NCI-H2081 treated with DMSO at 0.1 percent for 48 hours (cell line): ENCODE results near the gene COL6A2.
"Not testable (repeated sequence)": the region's sequence is repeated elsewhere in the genome, so short reads cannot be mapped to it uniquely, and the experiment has no call there.

Source experiments
- DNase-seq: peaks from one replicate; lab custom pipeline; 2025; lab: John Stamatoyannopoulos, UW

Gene COL6A2

DNA sequence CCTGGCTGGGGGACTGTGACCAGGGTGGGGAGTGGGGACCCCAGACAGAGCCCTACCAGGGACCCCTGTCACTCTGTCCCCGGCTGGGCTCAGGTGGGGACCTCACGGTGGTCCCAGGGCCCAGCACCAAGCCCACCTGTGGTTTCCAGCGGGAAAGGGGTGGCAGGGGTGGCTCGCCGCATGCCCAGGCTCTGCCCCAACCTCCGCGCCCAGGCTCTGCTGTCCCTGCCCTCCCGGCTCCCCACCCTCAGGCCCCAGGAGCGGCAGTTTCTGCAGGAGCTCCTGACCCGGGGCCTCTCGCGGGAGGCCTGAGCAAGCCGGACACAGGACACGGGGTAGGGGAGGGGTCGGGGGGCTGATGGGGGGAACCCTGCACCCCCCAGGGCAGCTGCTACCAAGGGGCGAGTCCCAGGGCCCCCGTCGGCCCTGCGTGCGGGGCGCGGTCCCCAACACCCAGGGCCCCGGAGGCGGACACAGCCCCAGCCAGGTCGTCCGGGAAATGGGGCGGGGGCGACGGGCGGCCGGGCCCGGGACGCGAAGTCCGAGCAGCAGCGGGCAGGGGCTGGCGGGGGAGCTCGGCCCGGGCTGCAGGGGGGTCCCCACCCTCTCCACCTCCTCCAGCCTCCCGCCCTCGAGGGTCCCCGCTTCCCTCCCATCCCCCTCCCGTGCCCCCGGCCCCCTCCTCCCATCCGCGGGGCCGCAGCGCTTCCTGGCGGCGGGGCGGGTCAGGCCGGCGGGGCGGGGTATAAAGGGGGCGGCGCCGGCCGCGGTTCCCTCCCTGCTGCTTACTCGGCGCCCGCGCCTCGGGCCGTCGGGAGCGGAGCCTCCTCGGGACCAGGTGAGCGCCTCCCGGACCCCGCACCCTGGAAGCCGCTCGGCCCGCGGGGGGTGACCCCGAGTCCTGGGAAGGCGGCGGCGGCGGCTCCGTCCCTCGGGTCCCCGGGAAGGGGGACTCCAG is at the start of gene COL6A2:
Gene COL6A2 (plus strand): TSS at position 777 of the 958 bp plus-strand sequence.
- no peak for DNase-seq

DNA sequence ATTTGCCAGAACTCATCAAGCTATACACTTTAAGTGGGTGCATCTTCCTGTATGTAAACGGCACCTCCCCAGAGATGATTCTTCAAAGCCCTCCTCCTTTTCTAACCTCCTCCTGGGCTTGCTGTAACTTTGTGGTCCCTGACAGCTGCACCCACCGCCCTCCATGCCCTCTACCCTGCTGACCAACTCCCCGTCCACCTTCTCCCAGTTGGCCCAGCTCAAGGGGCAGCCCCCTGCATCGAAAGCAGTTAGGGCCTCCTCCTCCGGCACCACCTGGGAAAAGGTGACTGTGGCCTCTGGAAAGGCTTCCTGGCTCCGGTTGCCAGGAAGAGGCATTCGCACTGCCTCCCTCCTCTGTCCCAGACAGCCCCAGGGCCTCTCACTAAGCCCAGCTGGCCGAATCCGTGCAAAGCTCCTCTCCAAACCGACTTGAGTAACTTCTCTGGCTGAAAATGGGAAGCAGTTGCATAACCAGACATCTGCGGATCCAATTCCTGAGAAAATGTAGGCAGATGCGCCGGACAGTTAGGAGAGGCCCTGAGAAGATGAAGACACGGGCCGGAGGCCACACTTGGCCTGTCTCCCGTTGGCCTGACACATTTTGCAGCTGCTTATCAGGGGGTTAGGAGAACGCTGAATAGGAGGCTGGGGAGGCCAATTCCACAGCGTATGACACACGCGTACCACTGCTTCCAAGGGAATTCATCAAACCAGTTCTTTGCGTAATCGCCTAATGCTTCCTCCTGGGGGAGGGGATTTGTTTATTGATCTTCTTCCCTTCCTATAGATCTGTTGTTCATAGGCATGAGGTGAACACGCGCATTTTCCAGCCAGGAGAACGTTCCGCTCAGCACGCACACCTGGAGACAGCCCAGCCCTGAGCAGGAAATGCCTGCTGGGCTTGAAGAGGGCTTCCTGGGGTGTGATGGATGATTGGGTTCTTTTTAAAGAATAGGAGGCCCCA is 48.7 kb upstream of the COL6A2 start:
- DNase-seq = no peak

DNA sequence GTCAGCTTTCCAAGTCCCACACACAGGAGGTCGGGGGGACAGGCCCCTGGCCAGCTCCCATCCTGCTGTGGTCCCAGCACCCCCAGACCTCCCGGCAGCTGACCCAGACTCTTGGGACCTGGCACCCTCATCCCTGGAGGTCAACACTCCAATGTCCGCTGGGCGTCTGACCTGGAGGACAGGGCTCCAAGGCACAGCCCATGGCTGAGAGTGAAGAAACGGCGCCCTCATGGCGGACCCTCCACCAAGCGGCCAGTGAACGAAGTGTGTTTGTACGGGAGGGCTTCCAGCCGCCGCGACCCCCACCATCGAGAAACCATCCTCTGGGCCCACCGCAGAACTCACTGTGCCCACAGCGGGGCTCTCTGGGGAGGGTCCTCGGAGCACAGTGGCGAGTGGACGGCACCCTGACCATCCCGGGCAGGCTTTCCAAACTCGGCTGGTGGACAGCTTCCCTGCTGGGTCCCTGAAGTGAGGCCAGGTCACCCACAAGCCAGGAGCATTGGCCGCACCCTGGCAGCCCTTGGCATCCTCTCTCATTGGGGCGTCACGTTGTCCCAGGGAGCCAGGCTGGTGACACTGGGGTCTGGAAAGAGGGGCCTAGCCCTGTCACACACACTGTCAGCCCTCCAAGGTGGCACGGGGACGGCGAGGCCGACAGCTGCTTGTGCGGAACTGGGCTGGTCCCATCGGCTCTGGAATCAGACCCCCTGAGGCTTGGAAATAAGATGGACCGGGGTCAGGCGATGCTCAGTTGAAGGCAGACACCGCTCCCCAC is 47.8 kb upstream of the COL6A2 start:
- DNase-seq = no peak

DNA sequence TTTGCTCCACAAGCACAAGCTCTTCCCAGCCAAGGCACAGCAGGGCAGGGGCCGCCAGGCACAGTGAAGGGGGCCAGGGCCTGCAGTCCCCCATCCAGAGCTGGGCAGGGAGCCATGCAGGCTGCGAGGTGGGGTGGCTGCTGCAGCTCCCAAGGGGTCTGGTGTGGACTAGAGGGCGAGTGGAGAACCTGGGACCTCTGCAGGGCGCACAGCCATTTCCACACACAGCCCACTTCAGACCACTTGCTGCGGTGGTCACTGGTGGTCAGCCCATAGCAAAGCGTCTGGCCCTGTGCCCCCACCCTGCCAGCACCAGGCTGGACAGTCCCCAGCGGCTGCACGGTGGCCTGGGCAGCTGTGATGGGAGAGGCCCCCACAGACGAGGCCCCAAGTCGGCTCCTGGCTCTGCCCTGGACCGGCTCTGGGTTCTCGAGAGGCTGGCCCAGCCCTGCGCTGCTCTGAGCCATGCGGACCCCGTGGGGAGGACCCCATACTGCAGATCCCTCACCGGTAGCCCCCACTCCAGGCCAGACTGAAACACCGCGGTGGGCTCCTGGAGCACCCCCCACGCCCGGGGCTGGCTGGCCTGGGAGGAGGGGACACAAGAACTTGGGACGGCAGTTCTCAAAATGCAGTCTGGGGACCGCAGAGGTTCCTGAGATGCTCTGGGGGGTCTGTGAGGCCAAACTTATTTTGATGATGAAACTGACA is 47.1 kb upstream of the COL6A2 start:
- DNase-seq = no peak

DNA sequence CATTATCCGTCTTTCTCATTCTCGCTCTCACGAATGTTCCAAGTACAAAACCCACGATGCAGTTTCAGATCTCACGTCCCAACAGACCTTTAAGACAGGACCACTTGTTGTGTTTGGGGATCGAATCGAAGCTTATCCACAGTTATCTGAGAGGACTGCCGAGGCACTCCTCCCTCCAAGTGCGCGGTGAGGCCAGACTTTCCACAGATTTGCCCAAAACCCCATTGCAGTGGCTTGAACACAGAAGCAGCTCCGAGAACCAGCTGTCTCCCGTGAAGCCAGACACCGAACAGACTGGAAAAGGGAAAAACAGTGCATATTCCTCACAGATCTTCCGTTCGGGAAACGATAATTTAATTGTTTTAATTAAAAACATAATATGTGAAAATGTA is 46.5 kb upstream of the COL6A2 start:
- DNase-seq = no peak

DNA sequence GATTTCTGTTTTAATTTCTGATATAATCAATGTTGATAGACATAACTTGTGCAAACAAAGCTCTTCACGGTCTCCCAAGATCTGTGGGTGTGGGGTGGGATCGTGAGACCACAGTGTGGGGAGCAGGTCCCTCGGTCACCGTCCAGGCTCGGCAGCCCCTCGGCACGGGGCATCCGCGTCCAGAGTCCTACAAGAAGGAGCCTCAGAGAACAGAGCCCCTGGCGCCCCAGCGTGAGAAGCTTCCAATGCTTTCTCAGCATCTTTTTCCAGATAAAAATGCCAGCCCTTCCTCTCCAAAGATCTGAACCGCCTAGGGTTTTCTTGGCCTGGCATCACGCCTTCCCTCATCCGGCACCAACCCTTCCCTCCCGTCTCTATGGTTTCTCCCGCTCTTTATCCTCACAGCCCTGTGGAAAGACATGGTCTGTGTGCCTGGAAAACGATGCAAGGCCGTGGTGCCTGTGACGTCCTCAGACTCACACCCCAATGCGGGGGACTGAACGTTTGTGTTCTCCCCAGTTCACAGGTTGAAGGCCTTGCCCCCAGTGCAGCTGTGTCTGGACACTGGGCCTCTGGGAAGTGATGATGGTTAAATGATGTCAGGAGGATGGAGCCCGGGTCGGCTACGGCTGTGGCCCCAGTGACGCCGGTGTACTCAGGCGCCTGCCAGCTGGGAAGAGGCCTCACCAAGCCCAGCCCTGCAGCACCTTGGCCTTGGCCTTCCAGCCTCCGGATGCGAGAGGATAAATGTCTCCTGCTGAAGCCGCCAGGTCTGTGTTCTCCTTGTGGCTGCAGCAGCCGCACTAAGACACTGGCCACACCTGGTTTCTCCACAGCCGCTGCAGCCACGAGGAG is 45.9 kb upstream of the COL6A2 start:
- no peak for DNase-seq

DNA sequence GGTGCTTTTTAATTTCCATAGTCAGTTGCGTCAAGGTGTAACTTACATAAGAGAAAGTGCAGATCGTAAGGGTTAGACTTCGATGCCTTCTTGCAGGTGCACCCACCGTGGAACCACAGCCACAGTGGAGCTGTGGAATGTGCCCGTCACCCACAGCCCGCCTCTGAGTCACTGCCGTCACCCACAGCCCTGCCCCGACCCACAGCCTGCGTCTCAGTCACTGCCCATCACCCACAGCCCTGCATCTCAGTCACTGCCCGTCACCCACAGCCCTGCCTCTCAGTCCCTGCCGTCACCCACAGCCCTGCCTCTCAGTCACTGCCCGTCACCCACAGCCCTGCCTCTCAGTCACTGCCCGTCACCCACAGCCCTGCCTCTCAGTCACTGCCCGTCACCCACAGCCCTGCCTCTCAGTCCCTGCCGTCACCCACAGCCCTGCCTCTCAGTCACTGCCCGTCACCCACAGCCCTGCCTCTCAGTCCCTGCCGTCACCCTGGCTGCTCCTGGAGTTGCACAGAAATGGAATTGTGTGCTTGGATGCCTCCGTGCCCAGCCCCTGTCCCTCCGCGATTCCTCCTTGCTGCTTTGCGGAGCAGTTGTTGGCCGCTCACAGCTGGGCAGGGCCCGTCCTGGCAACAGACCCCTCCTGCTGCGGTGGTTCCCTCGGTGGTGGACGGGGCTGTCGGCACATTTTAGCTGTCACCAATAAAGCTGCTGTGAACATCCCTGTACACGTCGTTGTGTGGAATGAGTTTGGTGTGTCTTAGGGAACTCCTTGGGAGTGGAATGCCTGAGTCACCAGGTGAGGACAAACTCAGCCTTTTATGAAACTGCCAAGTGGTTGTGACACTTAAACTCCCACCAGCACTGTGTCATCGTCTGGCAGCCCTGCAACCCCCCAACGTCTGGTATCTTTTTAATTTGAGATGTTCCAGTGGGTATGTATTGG is 44.9 kb upstream of the COL6A2 start:
- DNase-seq = no peak

DNA sequence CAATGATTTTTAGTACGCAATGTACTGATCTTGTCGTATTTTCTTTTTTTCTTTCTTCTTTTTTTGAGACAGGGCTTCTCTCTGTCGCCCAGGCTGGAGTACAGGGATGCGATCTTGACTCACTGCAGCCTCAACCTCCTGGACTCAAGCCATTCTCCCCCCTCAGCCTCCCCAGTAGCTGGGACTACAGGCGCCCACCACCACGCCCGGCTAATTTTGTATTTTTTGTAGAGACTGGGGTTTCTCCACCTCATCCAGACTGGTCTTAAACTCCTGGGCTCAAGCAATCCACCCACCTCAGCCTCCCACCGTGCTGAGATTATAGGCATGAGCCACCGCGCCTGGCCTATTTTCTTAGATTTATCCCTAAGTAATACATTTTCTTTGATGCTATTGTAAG is 43.9 kb upstream of the COL6A2 start:
- no peak for DNase-seq

DNA sequence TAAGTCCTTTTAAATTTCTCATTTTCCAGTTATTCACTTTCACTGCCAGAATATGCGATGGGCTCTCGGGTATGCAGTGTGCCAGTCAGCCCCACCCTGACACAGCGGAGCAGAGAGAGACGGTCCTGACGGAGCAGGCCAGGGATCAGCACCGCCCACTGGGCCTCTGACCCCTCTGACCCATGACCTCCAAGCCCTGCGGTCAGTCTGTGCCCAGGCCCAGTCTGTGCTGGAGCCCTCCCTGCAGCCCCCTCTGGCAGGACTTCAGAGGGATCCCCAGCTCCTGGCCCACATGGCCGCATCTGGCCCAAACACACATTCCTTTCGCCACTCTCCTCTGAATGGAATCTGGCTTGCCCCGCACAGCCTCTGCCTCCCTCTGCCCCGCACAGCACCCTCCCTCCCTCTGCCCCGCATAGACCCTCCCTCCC is 43.4 kb upstream of the COL6A2 start:
- DNase-seq = no peak

DNA sequence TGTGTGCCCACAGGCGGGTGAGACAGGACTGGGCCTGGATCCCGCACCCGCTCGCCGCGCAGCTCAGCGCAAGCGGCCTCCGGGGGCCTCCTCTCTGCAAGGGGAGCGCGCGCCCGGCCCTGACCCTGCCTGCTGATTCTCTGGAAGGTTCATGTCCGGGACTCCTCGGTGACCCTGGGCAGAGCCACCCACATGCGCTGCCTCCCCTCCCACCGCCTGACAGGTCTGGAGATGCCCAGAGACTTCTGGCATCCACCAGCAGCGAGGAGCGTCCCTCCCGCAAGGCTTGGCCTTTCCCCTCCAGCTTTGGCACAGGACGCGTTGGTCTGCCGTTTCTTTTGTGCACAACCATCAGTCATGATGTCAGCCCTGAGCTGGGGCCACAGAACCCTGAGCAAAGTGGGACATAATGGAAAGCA is 42.0 kb upstream of the COL6A2 start:
- no peak for DNase-seq

DNA sequence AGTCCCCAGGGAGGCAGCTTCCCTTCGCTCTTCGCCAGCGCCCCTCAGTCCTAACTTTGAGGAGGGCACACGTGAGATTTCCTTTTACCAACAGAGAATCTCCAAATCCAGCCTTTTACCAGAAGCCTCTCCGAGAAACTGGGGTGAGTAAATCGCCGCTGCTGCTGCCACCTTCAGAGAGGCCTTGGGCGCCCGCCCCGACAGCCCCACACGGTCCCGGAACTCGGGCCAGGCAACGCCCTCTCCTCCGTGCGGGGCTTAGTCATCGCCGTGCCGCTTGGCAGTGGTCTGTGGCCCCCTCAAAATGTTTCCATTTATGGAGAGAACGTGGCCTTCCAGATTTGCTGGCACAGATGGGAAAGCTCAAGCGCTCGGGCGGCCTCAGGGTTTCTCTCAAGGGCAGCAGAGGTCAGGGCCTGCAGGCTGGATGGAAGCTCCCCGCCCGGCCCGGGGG is 41.4 kb upstream of the COL6A2 start:
- DNase-seq = no peak

DNA sequence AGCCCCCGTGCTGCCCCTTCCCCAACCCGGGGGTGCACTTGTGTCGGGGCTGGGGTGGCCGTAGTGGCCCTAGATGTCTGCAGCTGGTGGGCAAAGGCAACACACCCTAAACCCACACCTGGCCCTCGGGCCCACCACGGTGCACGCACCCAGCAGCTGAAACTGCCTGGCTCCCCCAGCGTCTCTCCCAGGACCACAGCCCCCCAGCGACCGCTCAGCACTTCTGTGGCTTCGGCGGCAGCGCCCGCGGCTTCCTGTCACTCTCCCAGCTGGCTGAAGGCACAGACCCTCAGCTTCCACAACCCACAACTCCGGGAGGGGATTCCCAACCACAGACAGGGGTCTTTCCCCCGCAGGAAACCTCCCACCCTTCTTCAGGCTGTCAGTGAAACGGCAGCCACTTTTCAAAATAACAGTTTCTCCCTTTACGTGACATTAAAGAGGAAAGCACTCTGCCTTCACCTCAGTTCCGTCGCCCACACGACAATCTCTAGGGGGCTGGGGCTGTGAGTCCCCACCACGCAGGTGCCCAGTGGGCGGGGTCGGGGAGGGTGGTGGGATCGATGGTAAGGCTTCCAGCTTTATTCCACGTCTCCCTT is 40.7 kb upstream of the COL6A2 start:
- no peak for DNase-seq

DNA sequence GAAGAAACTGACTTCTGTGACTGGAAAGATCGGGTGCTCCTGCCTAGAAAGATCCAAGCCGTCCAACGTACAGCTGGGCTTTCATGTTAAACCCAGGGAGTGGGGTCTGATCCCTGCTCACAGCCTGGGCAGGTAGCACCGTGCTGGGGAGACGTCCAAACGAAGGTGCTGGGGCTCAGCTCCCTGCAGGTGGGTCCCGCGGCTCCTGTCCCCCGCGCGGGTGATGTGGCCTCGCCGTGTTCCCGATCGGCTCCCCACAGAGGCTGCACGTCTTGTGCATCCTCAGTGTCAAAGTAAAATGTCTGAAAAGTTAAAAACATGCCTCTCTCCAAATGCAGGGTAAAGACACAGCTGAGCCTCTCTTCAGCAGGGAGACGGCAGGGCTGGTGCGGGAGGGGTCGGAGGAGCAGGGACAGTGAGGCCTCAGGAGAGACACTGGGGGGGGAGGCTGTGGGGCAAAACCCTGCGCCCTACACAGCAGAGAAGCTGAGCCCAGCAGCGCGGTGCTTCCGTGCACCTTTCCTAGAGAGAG is 40.1 kb upstream of the COL6A2 start:
- no peak for DNase-seq

DNA sequence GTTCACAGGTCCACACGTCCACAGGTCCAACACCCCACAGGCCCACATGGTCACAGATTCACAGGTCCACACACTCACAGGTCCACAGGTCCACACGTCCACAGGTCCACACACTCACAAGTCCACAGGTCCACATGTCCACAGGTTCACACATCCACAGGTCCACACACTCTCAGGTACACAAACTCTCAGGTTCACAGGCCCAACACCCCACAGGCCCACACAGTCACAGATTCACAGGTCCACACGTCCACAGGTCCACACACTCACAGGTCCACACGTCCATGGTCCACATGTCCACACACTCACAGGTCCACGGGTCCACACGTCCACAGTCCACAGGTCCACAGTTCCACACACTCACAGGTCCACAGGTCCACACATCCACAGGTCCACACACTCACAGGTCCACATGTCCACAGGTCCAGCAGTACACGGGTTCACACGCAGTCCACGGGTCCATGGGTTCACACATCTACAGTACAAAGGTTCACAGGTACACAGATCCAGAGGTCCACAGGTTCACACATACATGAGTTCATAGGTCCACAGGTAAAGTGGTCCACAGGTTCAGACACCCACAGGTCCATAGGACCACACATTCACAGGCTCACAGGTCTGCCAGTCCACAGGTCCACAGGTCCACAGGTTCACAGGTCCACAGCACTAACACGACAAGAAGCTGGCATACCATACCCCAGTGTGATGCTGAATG is 39.3 kb upstream of the COL6A2 start:
- DNase-seq = no peak

DNA sequence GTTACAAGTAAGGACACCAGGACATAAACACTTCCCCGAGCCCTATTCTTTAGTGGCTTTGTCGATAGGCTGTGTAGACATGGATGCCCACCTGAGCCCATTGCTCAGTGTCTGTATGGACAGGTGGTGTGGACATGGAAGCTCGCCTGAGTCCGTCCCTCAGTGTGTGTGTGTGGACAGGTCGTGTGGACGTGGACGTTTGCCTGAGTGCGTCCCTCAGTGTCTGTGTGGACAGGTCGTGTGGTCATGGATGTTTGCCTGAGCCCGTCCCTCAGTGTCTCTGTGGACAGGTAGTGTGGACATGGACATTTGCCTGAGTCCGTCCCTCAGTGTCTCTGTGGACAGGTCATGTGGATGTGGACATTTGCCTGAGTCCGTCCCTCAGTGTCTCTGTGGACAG is 38.7 kb upstream of the COL6A2 start:
- no peak for DNase-seq

DNA sequence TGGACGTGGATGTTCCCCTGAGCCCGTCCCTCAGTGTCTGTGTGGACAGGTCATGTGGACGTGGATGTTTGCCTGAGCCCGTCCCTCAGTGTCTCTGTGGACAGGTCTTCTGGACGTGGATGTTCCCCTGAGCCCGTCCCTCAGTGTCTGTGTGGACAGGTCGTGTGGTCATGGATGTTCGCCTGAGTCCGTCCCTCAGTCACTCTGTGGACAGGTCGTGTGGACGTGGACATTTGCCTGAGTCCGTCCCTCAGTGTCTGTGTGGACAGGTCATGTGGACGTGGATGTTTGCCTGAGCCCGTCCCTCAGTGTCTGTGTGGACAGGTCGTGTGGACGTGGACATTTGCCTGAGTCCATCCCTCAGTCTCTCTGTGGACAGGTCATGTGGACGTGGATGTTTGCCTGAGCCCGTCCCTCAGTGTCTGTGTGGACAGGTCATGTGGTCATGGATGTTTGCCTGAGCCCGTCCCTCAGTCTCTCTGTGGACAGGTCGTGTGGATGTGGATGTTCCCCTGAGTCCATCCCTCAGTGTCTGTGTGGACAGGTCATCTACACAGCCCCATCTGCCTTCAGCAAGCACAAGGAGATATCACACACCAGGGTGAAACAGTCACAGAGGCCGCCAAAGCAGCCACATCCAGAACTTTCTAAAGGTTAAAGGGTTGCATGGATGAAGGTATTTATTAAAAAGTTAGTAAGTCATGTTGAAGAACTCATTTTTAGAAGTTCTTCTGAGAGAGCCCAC is 38.0 kb upstream of the COL6A2 start:
- DNase-seq = not testable (repeated sequence)

DNA sequence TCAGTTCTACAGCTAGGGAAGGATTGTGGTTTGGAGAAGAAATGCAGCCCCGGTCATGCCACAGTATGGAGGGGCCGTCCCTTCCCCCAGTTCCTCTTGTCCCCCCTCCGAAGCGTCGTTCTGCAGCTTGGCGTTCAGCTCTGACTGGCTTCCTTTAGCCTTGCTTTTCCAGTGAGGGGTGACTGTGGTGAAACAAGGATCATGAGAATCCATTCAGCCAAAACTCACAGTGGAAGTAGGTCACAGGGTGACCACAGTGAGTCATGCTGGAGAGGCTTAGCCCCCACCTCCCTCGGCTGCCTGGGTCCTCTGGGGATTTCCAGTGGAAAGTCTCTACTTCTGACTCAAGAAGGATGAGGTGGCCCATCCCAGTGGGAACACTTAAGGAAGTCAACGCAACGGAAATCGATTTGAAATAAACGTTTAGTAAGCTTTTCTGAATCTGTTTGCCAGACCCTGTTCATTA is 37.3 kb upstream of the COL6A2 start:
- DNase-seq = no peak
